Endodermal cell (in vitro differentiated cells): Measurements from ENCODE around the gene KCNQ4. TPM values are rescaled to one million over a fixed set of nuclear protein-coding genes. Genes with fewer than 3 reads are reported as not detected.

Source experiments
- DNase-seq: peaks from one replicate; pipeline ENCODE4 v3.0.0-alpha.2; 2017
- H3K27ac ChIP-seq: 2 replicates; pipeline ENCODE4 v1.5.1; 2013; ENCODE audit warnings: mild to moderate bottlenecking, low read depth, low read length, moderate library complexity
- H3K27me3 ChIP-seq: 2 replicates; pipeline ENCODE4 v1.6.1; 2013; ENCODE audit warnings: mild to moderate bottlenecking, low read length, moderate library complexity; ENCODE audit not compliant: insufficient read depth, control insufficient read depth, poor library complexity, severe bottlenecking
- H3K36me3 ChIP-seq: 2 replicates; pipeline ENCODE4 v1.7.0; 2013; ENCODE audit warnings: mild to moderate bottlenecking, low read length, moderate library complexity; ENCODE audit not compliant: control insufficient read depth, insufficient read depth
- H3K4me1 ChIP-seq: one replicate; pipeline ENCODE4 v1.7.0; 2013; ENCODE audit warnings: low read length; ENCODE audit not compliant: control insufficient read depth, insufficient read depth
- H3K4me3 ChIP-seq: 2 replicates; pipeline ENCODE4 v1.5.1; 2013; ENCODE audit warnings: mild to moderate bottlenecking, low read length, moderate library complexity
- H3K9ac ChIP-seq: 2 replicates; pipeline ENCODE4 v1.6.1; 2013; ENCODE audit warnings: mild to moderate bottlenecking, low read length, moderate library complexity; ENCODE audit not compliant: poor library complexity, severe bottlenecking; ENCODE audit errors: extremely low read depth
- H3K9me3 ChIP-seq: 2 replicates; pipeline ENCODE4 v1.6.1; 2013; ENCODE audit warnings: mild to moderate bottlenecking, low read length, moderate library complexity; ENCODE audit not compliant: control insufficient read depth
- H3K27ac Mint-ChIP-seq: 2 replicates; pipeline ENCODE4 v1.8.0; 2020; ENCODE audit warnings: mixed read lengths
- H3K27me3 Mint-ChIP-seq: 2 replicates; pipeline ENCODE4 v1.8.0; 2021; ENCODE audit warnings: mild to moderate bottlenecking, mixed read lengths; ENCODE audit not compliant: insufficient read depth
- H3K36me3 Mint-ChIP-seq: 2 replicates; pipeline ENCODE4 v1.8.0; 2020; ENCODE audit warnings: low read depth, mixed read lengths
- H3K4me1 Mint-ChIP-seq: 2 replicates; pipeline ENCODE4 v1.8.0; 2020; ENCODE audit warnings: mixed read lengths
- H3K4me3 Mint-ChIP-seq: 2 replicates; pipeline ENCODE4 v1.8.0; 2020; ENCODE audit warnings: mild to moderate bottlenecking, moderate library complexity, mixed read lengths
- H3K9me3 Mint-ChIP-seq: 2 replicates; pipeline ENCODE4 v1.8.0; 2020; ENCODE audit warnings: mild to moderate bottlenecking, mixed read lengths
- CTCF ChIP-seq: fragments of 200-600 bp; sonication (generic); conservative IDR thresholded peaks from 2 replicates; pipeline ENCODE4 v1.5.0; 2021; ENCODE audit warnings: antibody characterized with exemption, mild to moderate bottlenecking
- WGBS, 2 experiments: methylation state at CpG; one replicate each; pipeline versions ENCODE4 v1.1.5 to v1.1.7; 2013; ENCODE audit warnings: missing lambda C conversion rate in 2 of 2, mixed read lengths in 1 of 2; ENCODE audit not compliant: insufficient coverage in 1 of 2, insufficient read length in 1 of 2; 5-methylcytosine and 5-hydroxymethylcytosine counted together
- total RNA-seq, 2 donors: library from RNA; stranded (reverse); fragmentation: NEBNext Ultra II Directional in 1 of 2; extraction: Animal tissue kit (Norgen Biotek cat#: 25700) in 1 of 2; gene quantifications; 2 replicates in 1 of 2; 3 replicates in 1 of 2; pipeline ENCODE4 v1.2.1, GENCODE V29; 2021

KCNQ4 gene
- total RNA-seq, 2 donors from 2014 or later, result 0.22 to 0.88 TPM

GRCh38 chr1:40839943-40840335 is 56.4 kb downstream of the KCNQ4 start:
- Mint-ChIP-seq H3K27ac (no peak overlapping the region), H3K9me3 (peaks cover 8% of the 10 kb centered on the region), H3K27me3 (peaks cover 5% of the 10 kb centered on the region), H3K4me3 (no peak overlapping the region), H3K4me1 (peaks cover 13% of the 10 kb centered on the region), H3K36me3 (no peaks in the 10 kb centered on the region)
- Histone ChIP-seq H3K9me3 (peaks cover 7% of the 10 kb centered on the region), H3K4me1 (peaks cover 6% of the 10 kb centered on the region), H3K36me3 (no peaks in the 10 kb centered on the region), H3K9ac (no peak overlapping the region), H3K27me3 (no peaks in the 10 kb centered on the region), H3K27ac (no peak overlapping the region), H3K4me3 (no peak overlapping the region)
- WGBS, 2 experiments, result 93 to 94% methylated on average over 5 of the region's 5 CpGs
- no peak for TF ChIP-seq CTCF
- no peak for DNase-seq

GRCh38 chr1:40840526-40841323 is 57.1 kb downstream of the KCNQ4 start:
- Mint-ChIP-seq H3K27ac (no peak overlapping the region), H3K9me3 (peaks cover 8% of the 10 kb centered on the region), H3K27me3 (peaks cover 5% of the 10 kb centered on the region), H3K4me1 (peaks cover 13% of the 10 kb centered on the region), H3K36me3 (no peaks in the 10 kb centered on the region), H3K4me3 (no peak overlapping the region)
- H3K4me3 ChIP-seq, result no peak overlapping the region
- peaks cover 6% of the 10 kb centered on the region for H3K4me1 ChIP-seq
- TF ChIP-seq CTCF, result no peak
- H3K36me3 ChIP-seq, result no peaks in the 10 kb centered on the region
- H3K9ac ChIP-seq, result no peak overlapping the region
- no peak overlapping the region for H3K27ac ChIP-seq
- no peaks in the 10 kb centered on the region for H3K27me3 ChIP-seq
- DNase-seq, result no peak
- peaks cover 7% of the 10 kb centered on the region for H3K9me3 ChIP-seq
- WGBS, 2 experiments, result 79 to 82% methylated on average over 4 to 5 of the region's 6 CpGs

GRCh38 chr1:40841602-40842001 is 58.0 kb downstream of the KCNQ4 start:
- no peak for DNase-seq
- 94% methylated on average over 7 of the region's 7 CpGs; no CpG with 5 or more reads in 1 of the 2 experiments for WGBS, 2 experiments

More at GRCh38 chr1:40841602-40842001, 58.0 kb downstream of the KCNQ4 start:
- H3K4me1 Mint-ChIP-seq, result peaks cover 13% of the 10 kb centered on the region
- TF ChIP-seq CTCF, result no peak
- Histone ChIP-seq H3K4me1 (peaks cover 6% of the 10 kb centered on the region), H3K27me3 (no peaks in the 10 kb centered on the region), H3K4me3 (no peak overlapping the region), H3K9me3 (peaks cover 7% of the 10 kb centered on the region), H3K36me3 (no peaks in the 10 kb centered on the region), H3K9ac (no peak overlapping the region), H3K27ac (no peak overlapping the region)
- no peaks in the 10 kb centered on the region for H3K36me3 Mint-ChIP-seq
- peaks cover 5% of the 10 kb centered on the region for H3K27me3 Mint-ChIP-seq
- H3K9me3 Mint-ChIP-seq, result peaks cover 8% of the 10 kb centered on the region
- H3K4me3 Mint-ChIP-seq, result no peak overlapping the region
- H3K27ac Mint-ChIP-seq, result no peak overlapping the region
